GM19193 (cell line): ENCODE data around the gene NSG1.

Experiments
- POLR2A ChIP-seq: IDR thresholded peaks from 4 replicates; pipeline ENCODE4 v1.6.1; 2011; ENCODE audit not compliant: insufficient read depth, insufficient read length; ENCODE audit errors: extremely low read depth

The NSG1 gene, protein sequence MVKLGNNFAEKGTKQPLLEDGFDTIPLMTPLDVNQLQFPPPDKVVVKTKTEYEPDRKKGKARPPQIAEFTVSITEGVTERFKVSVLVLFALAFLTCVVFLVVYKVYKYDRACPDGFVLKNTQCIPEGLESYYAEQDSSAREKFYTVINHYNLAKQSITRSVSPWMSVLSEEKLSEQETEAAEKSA

DNA sequence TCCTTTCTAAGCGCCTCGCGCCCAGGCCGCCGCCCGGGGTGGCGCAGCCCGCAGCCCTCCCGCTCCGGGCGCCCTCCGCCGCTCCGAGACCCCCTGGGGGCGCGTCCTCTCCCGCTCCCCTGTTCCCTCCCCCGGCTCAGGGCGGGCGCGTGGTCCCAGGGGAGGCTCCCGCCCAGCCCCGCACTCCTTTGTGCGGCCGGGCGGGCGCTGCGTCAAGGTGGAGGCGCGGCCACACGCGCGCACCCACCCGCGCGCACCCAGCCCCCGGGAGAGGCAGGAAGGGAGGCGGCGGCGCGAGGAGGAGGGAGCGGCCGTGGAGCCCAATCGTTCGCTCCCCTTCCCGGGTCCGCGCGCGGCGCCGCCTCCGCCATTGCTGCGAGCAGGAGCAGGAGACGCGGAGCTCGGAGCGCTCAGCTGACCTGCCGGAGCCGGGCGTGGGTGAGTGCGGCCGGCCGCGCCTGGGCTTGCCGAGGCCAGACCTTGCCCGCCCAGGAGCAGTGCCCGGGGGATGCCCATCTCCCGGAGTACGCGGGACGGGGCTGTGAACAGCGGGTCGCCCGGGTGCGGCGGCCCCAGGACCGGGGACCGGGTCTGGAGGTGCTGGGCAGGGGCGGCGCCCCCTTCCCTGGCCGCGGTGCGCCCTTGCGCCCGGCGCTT is at the start of gene NSG1:
TSS of gene NSG1 (plus strand) at position 367 of the 657 bp plus-strand sequence. CDS start 528 bp downstream, outside the sequence.
- no peak for TF ChIP-seq POLR2A

DNA sequence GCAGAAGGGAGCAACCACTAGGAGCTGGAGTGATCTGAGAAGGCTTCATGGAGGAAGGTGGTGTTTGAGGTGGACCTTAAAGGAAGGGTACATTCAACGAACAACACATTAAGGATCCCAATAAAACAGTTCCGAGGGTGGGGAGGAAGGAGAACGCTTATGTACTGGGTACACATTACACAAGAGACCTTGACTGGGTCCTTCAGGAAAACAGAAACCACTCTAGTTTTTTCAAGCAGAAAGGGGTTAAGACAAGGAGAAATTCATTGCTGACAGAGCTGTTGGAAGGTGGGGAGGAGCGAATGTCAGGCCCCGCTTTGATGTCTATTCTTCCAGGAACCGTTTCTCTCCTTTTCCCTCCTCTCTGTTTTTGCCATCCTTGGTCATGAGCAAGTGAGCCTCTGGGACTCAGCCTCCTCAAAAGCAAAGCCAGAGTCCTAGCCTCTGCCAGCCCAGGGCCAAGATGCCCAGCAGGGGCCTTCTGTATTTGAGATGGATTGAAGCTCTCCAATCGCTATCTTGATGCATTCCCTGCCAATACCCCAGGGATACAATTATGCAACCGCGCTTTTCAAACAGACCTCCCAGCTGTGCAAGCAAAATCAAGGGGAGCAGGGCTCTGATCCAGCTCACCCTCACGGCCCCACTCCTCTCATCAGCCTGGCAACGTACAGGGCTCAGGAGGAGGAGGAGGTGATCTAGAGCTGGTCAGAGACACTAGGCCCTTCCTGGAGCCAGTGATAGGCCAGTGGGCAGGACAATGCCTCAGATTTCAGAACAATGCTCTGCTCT is 48.5 kb upstream of the NSG1 start:
- no peak for TF ChIP-seq POLR2A

DNA sequence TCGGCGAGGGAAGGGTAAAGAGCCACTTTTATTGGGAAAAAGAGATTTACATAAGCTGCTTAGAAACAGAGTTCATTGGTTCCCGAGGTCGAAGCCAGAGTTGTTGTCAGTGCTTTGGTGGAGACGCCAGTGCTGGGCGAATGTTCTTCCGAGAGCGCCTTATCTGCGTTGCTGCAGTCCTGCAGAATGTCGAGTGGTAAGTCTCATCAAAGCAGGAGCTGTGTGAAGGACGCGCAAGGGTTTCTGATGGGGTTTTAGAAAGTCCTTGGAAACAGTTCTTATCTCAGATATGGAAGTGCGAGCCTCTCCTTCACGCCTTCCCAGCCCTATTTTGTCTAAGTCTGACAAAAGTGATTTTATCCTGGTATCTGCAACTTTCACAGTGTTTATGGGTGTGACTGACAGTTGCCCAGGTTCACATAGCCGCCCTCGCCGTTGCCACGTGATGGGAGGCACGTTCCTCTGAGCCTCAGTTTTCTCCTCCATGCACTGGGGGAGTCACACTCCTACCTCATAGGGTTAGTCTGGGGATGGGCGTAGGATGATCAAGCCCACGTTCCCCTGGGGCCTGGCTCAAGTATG is 47.3 kb upstream of the NSG1 start:
- no peak for TF ChIP-seq POLR2A

DNA sequence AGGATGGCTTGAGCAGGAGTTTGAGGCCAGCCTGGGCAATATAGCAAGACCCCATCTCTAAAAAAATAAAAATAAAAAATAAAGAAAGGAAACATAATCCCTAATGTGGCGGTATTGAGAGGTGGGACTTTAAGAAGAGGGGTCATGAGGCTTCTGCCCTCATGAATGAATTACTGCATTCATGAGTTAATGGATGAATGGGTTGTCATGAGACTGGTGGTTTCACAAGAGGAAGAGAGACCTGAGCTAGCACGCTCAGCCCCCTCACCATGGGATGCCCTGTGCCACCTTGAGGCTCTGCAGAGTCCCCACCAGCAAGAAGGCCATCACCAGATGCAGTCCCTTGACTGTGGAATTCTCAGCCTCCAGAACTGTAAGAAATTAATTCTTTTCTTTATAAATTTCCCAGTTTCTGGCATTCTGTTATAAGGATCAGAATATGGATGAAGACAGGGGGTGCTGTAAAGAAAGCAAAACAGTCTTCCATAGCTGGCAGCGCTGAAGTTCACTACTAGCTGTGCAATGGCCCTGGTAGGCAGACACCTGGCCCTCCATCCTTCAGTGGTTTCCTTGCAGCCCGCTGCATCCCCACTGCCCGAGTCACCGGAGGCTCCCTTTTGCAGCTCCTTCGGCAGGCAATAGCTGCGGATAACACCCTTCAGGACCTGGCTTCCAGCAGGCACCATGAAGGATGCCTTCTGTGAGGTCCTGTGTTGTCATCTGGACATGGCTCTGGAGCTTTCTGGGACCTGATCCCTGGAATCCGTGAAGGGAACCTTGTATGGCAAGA is 44.8 kb upstream of the NSG1 start:
- no peak for TF ChIP-seq POLR2A

DNA sequence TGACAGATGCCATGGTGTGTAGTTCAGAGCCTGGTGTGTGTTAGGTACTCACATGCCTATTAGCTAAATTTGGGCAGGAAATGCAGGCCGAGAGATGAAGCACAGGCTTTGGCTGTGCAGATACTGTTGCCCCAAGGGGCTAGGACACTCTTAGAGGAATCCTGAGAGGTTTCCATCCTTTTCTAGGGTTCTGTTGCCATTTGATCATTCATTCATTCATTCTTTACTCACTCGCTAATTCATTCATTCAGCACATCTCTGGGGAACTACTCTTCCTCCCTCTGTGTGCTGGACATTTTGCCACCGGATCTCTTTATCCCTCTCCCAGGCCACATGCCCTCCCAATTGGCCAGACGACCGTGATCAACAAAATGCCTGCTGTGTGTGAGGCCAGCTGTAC is 43.9 kb upstream of the NSG1 start:
- TF ChIP-seq POLR2A, result no peak

DNA sequence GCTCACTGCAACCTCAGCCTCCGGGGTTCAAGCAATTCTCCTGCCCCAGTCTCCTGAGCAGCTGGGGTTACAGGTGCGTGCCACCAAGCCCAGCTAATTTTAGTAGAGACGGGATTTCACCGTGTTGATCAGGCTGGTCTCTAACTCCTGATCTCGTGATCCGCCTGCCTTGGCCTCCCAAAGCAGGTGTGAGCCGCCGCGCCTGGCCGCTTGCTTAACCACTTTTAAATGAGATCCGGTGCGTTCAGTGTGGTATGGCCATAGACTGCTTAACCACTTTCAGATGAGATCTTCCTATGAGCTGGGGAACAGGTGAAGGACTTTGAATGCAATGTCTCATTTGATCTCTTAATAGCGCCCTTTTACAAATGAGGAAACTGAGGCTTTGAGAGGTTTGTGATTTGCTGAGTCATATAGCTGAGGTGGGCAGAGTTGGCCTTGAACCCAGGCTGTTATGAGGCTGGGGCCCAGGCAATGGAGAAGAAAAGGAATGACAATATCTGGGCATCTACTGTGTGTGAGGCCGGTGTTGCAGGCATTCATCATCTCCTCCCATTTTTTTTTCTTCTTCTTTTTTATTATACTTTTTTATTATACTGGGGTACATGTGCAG is 41.9 kb upstream of the NSG1 start:
- no peak for TF ChIP-seq POLR2A

DNA sequence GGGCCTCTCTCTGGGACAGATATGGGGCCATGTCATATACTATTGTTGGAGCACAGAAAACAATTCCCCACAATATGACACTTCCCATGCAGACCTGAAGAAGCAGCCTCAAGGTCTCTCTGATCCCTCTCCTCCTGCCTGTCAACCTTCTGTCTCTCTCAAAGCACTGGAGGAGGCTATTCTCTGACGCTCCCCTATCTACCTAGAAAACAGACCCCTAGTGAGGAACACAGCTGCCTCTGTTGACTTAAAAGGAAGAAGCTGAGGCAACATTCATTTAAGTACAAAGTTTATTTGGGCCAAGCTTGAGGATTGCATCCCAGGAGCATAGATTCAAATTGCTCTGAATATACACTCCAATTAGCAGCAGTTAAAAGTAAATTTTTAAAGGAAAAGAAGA is 39.3 kb upstream of the NSG1 start:
- no peak for TF ChIP-seq POLR2A

DNA sequence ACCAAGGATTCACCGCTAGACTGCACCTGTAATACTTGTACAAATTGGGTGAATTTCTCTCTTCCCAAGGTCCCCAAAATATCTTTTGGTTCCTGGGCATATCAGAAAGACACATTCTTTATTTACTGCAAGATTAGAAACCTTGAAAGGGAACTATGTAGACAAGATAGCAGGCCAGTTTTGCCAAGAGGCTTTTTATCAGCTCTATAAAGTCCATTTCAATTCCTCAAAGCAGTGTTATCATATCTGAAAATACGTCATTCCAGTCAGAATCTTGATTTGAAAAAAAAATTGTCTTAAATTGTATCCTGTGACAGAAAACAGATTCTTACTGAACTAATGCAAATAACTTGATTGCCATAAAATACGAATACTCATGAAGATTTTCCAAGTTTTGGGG is 37.0 kb upstream of the NSG1 start:
- no peak for TF ChIP-seq POLR2A

DNA sequence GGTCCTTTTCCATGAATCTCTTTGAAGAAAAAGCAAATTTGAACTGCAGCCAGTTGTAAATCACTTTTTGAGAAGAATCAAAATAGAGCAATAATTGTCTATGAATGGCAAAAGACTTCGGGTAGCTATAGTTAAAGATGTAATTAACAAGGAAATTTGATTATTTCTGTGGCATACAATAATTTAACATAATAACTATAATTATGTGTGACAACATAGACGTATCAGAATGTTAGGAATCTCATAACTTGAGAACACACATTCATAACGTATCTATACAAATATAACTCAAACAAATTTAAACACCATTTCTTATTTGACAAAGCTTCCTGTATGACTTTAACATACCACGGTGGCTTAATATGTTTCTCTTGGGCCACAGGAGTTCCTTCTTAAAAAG is 36.0 kb upstream of the NSG1 start:
- no peak for TF ChIP-seq POLR2A

DNA sequence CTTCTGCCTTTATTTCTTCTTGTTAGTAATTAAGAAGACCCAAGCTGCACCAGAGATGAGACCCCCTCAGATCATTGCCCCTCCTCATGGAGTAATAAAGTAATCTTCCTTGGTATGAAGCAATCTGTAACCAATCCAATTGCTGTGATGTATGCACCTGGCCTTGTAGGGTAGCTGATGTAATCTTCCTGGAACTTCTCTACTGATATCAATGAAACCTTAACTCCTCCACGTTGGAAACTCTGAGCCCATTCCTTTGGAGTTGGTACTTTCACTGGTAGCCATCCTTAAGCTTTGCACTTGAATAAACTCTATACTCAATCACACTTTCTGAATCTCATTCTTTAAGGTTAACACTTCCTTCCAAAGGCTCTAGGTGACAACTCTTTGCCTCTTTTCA is 31.6 kb upstream of the NSG1 start:
- TF ChIP-seq POLR2A, result no peak

DNA sequence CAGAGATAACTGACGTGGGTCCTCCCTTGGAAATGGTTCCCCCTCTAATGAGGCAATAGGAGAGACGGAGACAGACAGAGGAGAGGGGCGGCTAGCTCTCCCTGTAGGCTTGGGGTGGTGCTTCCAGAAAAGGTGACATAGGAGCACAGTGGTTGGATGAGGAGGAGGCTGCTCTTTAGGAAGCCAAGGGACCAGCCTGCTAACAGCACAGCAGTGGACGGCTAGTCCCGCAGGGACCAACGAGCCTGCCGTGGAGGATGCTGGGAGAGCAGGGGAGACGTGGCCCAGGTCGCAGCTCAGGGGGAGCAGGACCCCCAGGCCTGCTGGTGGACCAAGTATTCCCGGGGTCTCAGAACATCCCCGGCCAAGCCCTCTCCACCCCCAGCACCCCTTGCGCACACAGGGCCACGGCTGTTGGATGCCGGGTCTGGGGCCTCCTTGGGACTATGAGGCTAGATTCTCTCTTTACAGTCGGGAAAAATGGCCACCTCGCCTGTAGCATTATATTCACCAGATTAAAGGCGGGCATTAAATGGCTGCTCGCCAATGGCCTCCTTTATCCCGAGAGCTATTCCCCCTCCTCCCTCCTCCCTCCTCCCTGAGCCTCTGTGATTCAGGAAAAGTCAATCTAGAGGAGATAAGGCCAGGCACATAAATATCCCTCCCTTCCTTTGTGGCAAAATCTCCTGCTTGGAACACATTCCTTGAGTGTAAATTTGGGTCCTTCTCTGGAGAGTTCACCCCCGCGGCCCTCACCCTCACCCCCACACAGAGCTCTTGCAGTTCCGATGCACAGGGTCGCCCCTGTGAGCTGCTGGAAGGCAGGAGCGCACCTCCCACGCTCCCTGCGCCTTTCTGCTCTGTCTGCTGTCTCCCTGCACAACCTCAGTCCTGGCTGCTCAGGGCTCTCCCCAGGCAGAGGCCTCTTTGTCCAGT is 30.5 kb upstream of the NSG1 start:
- TF ChIP-seq POLR2A, result no peak

DNA sequence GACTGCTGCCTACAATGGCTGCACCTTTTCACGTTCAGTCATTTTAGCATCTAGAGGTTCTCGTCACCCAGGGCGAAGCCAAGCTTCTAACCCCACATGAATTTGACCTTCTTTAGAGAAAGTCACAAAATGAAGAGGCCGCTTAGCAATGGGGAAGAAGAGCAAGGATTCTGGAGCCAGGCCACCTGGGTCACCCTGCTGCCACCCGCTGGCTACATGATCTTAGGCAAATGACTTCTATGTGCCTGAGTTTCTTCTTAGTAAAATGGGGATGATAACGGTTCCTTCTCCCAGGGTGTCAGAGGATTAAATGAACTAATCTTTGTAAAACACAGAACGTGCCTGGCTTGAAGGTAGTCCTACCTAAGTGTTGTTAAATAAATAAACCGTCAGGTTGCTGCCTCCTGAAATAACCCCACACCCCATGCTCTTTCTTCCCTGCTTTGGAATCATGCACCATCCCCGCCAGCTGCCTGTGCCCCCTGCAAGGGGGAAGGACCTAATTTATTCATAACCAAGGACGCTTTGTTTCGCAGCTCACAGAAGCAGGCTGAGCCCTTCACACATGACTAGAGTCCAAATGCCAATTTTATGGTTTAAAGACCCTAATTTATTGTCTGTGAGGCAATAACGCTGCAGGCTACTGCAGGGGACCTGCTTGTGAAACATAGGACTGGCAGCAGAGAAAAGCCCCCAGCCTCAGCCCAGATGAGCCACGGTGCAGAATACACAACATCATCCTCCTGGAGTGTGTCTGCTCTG is 28.6 kb upstream of the NSG1 start:
- TF ChIP-seq POLR2A, result no peak

DNA sequence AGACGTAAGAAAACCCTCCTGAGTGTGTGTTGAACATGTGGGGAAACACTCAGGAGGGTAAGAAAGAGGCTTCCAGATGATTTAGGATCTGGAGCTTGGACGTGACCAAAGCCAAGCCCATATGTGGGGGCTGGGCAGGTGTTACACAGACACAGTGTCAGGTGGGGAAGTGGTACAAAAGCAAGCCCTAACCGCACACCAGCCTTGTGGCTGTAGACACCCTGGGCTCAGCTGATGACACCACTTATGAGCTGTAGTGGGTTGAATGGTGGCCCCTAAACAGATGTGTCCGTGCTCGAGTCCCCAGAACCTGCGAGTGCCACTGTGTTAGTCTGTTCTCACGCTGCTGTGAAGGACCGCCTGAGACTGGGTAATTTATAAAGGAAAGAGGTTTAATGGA is 25.0 kb upstream of the NSG1 start:
- TF ChIP-seq POLR2A, result no peak
